Endothelial cell of hepatic sinusoid (primary cell): ENCODE measurements around the gene NSMCE1.

Source experiments
- in situ Hi-C: cut with HindIII; loops from 2 replicates; pipeline ENCODE4 v1.10.0; 2017; ENCODE audit warnings: low sequenced_read_pairs

The NSMCE1 gene

GRCh38 chr16:27232901-27233625 lies 35.5 kb downstream of the NSMCE1 start:
- in situ Hi-C loops = no loop called here

- in situ Hi-C loops = no loop called here
Measured at GRCh38 chr16:27232061-27232900, 36.3 kb downstream of the NSMCE1 start.

GRCh38 chr16:27231692-27232060 lies 36.9 kb downstream of the NSMCE1 start:
- in situ Hi-C loops = no loop called here

- in situ Hi-C loops = no loop called here
Measured at GRCh38 chr16:27230562-27231001, 38.0 kb downstream of the NSMCE1 start.

- in situ Hi-C loops = no loop called here
Measured at GRCh38 chr16:27229891-27230470, 38.6 kb downstream of the NSMCE1 start.

GRCh38 chr16:27228621-27229501 lies 39.7 kb downstream of the NSMCE1 start:
- in situ Hi-C loops = no loop called here

- in situ Hi-C loops = no loop called here
Measured at GRCh38 chr16:27228045-27228444, 40.5 kb downstream of the NSMCE1 start.

GRCh38 chr16:27226976-27227705 lies 41.4 kb downstream of the NSMCE1 start:
- in situ Hi-C loops = no loop called here

- in situ Hi-C loops = no loop called here
Measured at GRCh38 chr16:27226476-27226875, 42.1 kb downstream of the NSMCE1 start.

GRCh38 chr16:27225536-27226360 lies 42.8 kb downstream of the NSMCE1 start:
- in situ Hi-C loops = no loop called here

- in situ Hi-C loops = no loop called here
Measured at GRCh38 chr16:27224741-27225300, 43.8 kb downstream of the NSMCE1 start.

GRCh38 chr16:27224271-27224737 lies 44.3 kb downstream of the NSMCE1 start:
- in situ Hi-C loops = no loop called here

GRCh38 chr16:27223701-27224100 lies 44.9 kb downstream of the NSMCE1 start:
- in situ Hi-C loops = no loop called here

GRCh38 chr16:27223226-27223610 lies 45.4 kb downstream of the NSMCE1 start:
- in situ Hi-C loops = no loop called here

GRCh38 chr16:27222249-27223225 lies 46.0 kb downstream of the NSMCE1 start:
- in situ Hi-C loops = no loop called here

GRCh38 chr16:27221576-27222248 lies 46.9 kb downstream of the NSMCE1 start:
- in situ Hi-C loops = no loop called here

GRCh38 chr16:27220991-27221390 lies 47.6 kb downstream of the NSMCE1 start:
- in situ Hi-C loops = no loop called here
